NCI-H526 treated with DMSO at 0.1 percent for 48 hours (cell line): ENCODE data around the gene PSMF1.

Source experiments
- DNase-seq: peaks from one replicate; lab custom pipeline; 2025; lab: John Stamatoyannopoulos, UW

The PSMF1 gene, protein sequence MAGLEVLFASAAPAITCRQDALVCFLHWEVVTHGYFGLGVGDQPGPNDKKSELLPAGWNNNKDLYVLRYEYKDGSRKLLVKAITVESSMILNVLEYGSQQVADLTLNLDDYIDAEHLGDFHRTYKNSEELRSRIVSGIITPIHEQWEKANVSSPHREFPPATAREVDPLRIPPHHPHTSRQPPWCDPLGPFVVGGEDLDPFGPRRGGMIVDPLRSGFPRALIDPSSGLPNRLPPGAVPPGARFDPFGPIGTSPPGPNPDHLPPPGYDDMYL

GRCh38 chr20:1118336-1119127 lies at the start of gene PSMF1:
TSS of gene PSMF1 (plus strand) at chr20:1118602. CDS start at chr20:1118774, 172 bp downstream.
- peak; percentile 90 for DNase-seq

DNA sequence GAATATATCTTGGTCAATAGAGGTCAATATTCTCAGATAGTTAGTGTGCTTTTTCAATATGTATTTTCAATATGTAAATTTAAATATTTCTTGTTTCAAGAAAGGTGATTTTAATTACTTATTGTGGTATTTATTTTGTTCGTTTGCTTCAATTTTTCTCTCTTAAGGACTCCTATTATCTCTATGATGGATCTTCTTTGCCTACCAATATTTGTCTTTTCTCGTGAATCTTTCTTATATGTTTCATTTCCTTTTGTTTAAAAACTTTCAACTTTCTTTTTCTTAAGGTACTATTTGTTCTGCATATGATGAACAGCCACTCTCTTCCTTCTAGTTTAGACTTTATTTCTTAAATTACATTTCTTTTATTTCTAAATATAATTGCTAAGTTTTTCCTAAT lies 46.1 kb upstream of the PSMF1 start:
- DNase-seq, result no peak

GRCh38 chr20:1075616-1076015 lies 42.8 kb upstream of the PSMF1 start:
- no peak for DNase-seq

- DNase-seq, result no peak
Measured at GRCh38 chr20:1081891-1082290, 36.5 kb upstream of the PSMF1 start.

DNA sequence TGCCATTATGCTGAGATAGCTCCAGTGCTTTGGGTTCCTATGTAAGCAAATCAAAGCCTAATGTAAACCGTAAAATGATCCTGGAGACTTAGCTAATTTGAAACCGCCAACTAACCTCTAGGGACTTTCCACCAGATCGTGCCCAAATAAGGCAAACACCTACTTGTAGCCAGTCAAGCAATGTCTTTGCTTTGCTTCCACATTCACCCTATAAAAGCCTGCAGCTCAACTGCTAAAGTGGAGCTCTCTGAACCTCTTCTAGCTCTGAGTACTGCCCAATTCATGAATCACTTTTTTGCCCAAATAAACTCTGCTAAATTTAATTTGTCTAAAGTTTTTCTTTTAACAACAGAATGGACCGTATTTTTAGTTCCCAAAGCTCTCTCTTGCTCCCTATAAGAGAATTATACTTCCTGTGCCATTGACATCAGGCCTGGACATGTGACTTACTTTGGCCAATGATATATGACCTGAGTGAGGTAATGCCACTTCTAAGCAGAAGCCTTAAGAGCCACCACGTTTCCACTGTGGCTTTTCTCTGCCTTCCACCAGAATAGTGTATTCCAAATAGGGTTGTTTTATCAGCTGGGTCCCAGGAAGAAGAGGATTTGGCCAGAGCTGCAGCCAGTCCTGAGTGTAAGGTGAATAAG lies 34.8 kb upstream of the PSMF1 start:
- DNase-seq, result peak; percentile 23

DNA sequence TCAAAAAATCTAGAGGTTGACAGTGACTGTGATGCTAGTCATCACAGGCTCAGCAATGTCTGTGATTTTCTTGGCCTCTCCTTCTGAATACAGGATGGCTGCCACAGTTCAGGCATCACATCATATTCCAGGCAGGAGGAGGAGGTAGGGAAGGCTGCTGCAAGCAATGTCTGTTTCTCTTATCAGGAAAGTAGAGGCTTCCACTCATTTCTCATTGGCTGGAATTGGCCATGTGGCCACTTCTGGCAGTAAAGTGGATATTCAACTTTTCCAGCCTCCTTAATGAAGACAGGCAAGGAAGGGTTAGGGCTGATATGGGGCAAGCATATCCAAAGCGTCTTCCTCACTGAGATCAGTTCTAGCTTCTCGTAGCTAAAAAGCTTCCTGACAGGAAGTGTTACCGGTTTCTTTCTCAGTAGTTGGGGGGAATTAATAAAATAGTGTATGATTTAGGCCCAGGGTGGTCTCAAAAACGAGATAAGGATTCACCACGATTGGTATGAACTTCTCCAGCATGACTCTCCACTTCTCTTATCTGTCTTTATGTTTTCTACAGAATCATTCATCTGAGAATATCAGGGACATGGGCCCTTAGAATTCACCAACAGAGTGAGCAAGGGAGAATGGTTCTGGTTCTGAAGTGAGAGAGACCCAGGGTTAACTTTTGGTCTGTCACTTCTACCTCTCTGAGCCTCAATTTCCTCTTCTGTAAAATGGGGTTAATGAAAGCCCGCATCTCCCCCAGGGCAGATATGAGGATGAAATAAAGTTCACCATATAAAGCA lies 32.7 kb upstream of the PSMF1 start:
- DNase-seq, result no peak

DNA sequence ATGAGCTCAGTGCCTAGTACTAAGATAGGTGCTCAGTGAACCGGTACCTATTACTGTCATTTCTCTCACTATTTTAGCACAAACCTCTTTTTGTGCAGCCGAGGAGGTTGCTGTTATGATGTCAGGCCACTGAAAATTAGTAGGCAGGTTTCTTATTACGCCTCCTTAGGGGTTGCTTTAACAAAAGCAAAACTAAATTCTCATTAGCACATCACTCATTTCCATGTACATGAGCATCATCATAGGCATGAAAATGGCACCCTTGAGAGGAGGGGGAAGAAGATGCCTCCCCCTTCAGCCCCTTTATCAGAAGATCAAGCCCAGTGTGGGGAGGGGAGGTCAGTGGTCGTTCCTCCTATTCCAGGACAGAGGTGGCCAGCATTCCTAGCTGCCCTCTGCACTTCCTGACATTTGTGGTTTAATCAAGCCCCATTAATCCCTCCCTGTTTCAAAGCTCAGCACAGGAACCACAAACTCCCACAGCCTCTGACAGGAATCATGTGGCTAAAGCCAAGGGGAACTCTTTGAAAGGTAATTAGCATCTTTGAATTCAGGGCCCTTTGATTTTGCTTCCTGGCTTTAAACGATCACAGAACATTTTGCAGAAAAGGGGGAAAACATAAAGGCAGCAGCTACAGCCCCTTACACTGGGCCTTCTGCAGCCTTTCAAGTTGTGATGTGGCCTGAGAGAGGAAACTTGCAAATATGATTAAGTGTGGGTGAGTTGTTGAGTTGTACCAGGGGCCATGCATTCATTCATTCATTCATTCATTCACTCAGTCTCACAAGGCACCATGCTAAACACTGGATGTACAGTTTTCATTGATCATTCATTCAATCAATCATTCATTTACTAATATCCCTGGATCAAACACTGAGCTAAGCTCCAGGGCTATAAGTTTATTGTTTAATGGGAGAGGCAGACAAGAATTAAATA lies 31.9 kb upstream of the PSMF1 start:
- no peak for DNase-seq

DNA sequence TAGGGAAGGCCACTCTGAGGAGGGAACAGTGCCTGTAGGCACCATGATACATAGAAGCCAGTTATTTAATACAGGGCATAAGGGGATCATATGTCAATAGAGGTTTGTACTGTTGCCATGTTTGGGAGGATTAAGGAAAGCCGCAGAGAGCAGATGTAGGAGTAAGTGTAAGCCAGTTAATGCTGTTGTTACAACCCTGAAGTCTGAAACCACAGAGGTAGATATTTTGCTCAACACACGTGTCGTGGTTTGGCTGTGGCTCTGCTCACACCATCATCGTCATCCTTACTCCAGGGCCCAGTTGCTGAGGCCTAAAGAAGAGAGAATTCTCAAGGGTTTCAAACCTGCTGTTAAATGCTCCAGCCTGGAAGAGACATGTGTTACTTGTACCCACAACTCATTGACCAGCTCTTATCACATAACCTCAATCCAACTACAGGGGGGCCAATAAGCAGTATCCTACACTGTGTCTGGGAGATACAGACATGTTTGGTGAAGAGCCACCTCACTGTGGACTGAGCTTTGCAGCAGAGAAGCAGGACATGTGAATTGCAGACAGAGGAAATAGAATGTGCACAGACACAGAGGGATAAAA lies 31.0 kb upstream of the PSMF1 start:
- no peak for DNase-seq

DNA sequence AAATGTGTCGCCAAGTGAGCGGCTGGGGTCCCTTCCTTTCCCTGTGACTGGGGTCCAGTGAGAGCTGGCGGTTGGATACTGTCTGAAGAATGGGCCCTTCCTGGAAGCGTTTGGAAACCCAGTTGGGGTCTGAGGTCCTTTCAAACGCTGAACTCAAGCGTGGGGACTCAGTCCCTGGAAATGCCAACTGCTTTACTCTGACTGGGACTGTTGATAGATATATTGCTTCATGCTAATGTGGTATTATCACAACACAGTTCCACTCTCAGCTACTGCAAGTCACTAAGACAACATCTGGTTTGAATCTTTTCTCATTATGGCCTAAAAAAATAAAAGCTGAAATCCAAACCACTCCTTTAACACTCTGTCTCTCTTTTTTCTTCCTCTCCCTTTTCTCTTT lies 23.7 kb upstream of the PSMF1 start:
- DNase-seq, result no peak

- DNase-seq, result no peak
Measured at GRCh38 chr20:1101533-1101932, 16.9 kb upstream of the PSMF1 start.

DNA sequence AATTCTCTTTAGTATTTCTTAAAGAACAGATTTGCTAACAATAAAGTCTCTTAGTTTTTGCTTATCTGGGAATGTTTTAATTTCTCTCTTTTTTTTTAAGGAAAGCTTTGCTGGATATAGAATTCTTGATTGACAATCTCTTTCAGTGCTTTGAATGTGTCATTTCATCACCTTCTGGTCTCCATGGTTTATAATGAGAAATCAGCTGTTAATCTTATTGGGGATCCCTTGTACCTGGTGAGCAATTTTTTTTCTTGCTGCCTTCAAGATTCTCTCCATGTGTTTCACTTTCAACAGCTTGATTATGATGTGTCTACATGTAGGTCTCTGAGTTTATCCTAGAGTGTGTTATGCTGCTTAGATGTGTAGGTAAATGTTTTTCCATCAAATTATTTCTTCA lies 16.4 kb upstream of the PSMF1 start:
- no peak for DNase-seq

- no peak for DNase-seq
Measured at GRCh38 chr20:1103751-1104150, 14.7 kb upstream of the PSMF1 start.

GRCh38 chr20:1105599-1106194 lies 12.7 kb upstream of the PSMF1 start:
- no peak for DNase-seq

- DNase-seq, result no peak
Measured at GRCh38 chr20:1107176-1107575, 11.2 kb upstream of the PSMF1 start.

DNA sequence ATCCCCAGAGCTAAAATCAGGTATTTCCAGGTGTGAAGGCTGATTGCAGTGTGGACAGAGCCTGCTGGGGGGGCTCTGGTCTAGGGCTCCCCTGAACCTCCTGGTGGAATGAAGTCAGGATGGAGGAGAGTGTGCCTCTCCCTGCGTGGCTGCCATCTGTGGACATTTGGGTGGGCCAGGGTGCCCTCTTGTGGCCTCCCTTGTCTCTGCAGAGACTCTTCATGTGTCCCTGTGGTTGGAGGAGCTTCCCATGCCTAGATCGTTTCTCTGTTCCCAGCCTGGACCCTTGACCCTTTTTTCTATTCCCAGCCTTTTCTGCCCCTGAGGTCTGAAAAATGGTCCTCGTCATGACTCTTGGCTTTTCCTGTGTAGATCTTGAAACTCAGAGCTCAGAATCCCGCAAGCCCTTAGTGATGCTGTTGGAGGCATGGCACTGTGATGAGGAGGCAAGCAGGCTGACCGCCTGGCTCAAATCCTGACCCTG lies 9.9 kb upstream of the PSMF1 start:
- DNase-seq, result peak; percentile 27

GRCh38 chr20:1112908-1113307 lies 5.5 kb upstream of the PSMF1 start:
- no peak for DNase-seq

- no peak for DNase-seq
Measured at GRCh38 chr20:1118004-1118335, 432 bp upstream of the PSMF1 start.

DNA sequence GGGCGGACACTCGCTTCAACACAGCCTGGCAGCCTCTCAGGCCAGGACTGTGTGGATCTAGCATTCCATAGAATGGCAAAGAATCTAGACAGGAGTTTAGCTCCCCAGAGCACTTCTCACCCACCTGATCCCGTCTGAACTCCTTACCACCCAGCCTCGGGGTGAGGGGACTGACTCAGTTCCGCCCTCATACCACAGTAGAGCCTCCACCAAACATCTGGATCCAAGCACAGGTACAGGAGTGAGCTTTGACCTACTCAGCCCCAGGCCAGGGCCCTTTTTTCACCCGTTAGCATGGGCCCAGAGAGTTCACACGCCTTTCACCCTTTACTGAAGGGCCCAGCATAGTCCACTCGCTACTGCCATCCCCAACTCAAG lies 715 bp downstream of the PSMF1 start:
- no peak for DNase-seq

GRCh38 chr20:1119524-1119923 lies 1.1 kb downstream of the PSMF1 start:
- no peak for DNase-seq

- DNase-seq, result no peak
Measured at GRCh38 chr20:1121429-1121828, 3.0 kb downstream of the PSMF1 start.
